Fibroblast of skin of abdomen (primary cell): ENCODE measurements around the gene ADGRF1.
"Not testable (repeated sequence)": the region's sequence is repeated elsewhere in the genome, so short reads cannot be mapped to it uniquely, and the experiment has no call there.

Experiments
- DNase-seq: peaks from one replicate; pipeline ENCODE4 v3.0.0-alpha.2; 2013

The ADGRF1 gene

DNA sequence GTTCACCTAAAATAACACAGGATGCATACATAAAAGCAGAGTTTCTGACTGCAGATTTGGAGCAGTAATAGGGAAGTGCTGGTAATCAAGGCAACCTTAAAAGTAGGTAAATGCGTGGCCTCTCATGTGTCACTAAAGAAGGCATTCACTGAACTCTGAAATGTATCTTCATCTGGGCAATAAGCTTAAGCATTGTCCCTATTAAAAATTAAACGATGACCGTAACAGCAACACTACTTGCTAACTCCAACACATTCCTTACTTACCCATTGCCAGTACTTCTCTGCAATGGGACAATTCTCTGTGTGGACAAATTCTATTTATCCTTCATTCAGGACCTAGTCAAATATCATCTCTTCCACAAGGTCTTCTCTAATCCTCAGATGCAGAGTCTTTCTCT lies 19.9 kb downstream of the ADGRF1 start:
- DNase-seq = no peak

DNA sequence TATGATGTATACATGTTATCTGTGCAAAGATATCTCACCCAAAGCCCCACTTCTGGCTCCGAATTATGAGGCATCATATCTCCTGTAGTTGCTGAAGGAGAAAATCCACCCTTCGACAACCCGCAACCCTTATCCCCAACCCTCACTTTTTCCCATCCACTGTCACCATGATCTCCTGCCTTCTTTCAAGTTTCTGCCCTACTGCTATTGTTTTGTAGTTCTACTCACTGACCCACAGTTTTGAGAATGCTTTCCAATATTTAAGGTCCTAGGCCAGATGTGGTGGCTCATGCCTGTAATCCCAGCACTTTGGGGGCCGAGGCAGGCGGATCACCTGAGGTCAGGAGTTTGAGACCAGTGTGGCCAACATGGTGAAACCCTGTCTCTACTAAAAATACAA lies 22.2 kb downstream of the ADGRF1 start:
- no peak for DNase-seq

DNA sequence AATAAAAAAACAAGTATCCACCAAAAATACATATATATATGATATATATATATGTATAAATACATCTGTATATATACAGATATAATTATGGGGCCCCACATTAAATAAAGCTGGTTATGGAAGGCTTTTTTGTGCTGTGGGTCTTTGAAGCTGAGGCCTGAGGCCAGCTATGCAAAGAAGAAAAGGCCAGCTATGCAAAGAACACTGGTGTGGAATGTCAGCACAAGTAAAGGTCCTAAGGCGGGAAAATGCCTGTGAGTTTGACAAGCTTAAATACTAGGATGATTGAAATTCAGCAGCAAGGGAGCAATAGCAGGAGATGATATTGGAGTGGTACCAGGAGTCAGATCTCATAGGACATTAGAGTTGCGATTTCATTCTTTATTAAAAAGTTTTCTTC lies 25.2 kb downstream of the ADGRF1 start:
- no peak for DNase-seq

DNA sequence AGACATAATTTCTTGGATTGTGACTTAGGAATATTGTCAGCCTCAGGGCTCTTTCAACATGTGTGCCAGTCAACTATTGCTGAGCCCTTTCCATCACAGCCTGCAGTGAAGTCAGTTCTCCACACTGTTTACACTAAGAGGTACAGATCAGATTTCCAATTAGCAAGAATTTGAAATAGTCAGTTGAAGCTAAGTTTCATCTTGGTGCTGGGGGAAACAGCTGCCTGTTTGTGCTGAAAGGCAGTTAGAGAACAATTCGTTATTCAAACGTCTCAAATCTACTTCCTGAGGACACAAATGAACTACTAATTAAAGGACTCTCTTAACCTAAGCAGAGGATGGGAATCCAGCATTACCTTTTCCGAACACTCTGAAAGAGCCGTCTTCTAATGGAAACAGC lies 25.9 kb downstream of the ADGRF1 start:
- DNase-seq = no peak

DNA sequence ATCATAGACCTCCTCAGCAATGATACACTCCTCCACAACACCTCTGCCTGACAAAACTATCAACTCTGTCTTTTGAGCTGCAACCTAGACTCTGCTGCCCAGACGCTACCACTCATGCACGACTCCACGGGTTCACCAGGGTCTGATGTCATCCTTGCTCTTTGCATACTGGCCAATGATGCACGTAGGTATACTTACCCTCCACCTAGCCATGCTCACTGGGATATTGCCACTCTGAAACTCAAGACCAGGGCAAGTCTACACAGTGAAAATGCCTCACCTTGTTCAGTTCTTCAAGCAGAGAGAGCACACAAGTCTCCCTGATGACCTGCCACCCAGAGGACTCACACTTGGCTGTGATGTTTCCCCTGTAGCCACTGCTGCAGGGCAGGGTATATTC lies 27.7 kb downstream of the ADGRF1 start:
- no peak for DNase-seq

DNA sequence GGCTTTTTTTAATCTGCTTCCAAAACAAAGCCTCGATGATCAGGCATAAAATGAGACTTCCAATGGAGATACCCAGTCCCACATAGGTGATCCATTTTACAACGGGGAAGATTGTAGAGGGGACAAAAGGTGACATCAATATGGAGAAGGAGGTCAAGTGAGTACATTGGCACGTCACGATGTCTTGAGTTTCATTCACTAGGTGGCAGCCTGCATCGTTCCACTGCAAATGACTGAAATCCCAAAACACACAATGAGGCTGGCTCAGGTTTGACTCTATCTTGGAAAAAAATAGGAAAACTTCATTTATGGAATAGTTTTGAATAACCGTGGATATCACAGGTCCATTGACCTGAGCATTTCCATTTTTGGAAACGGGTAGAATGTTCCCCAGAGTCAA lies 32.5 kb downstream of the ADGRF1 start:
- no peak for DNase-seq

DNA sequence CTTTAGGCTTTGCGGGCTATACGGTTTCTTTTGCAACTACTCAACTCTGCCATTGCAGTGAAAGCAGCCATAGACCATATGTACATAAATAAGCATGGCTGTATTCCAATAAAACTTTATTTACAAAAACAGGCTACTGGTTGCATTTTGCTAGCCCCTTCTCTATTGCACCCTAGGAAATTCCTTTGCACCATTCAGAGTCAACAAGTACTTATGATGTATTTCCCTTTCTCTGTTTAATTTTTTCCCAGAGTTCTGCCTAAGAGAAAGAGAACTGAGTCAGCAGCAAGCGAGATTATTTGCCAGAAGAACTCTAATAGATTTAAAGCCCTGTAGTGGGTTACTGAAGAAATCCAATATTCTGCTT lies 33.8 kb downstream of the ADGRF1 start:
- no peak for DNase-seq

DNA sequence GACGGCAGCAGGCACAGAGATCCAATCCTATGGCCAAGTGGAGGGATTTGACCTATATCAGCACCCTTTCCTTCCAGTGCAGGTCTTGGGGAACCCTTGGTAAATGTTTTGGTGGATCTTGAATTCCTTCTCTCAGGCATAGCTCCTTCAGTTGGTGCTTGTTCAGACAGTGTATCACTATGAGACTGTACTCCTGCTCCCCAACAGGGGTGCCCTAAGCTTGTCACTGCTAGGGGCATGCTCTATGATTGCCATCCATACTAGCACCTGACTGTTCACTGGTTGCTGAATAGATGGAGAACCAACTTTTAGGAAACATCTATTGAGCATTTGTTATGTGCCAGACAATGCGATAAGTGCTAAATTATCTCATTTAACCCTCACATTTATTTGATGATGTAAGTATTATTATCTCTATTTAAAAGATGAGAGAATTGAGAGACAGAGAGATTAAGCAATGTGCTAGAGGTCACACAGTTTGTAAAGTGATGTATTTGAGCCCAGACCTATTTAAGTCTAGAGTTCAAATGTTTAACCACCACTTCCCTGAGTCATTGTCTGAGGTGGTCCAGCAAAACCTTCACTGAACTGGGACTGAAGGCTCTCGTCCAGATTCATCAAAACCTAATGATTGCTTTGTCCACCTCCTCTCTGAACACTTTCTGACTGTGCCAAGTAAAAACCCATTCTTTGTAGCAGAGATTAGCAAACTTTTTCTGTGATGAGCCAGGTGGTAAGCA lies 34.3 kb downstream of the ADGRF1 start:
- DNase-seq = no peak

DNA sequence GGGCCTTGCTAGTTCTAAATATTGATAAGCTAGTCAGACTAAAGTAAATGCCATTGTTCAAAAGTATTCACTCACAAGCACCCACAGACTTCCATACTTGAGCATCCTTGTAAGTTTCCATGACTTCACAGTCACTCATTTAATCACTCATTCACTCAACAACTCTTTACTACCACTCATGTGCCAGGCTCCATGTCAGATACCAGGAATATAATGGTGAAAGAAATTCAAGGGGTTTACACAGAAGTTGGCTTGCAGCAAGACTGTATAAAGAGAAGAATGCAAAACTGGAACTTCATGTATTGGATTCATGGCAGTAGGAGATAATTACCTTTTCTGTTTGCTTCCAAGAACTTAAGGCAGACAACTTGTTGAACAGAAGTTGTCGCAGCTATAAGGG lies 36.6 kb downstream of the ADGRF1 start:
- no peak for DNase-seq

DNA sequence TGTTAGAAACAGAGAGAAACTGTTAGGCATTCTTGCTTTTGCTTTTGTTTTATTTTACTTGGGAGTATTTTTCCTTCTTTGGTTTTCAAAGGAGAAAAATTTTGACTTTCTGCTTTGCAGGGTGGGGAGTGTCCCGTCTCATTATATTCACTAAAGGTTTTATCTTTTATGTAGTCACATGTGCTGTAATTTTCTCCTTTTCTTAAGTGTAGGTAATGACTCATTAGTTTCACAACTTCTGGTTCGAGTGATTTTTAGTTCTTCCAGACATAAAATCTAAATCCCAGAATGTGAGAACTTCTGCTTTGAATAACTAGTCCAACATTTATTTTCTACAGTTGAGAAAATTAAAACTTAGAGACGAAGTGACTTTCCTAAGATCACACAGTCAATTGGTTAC lies 37.7 kb downstream of the ADGRF1 start:
- no peak for DNase-seq

DNA sequence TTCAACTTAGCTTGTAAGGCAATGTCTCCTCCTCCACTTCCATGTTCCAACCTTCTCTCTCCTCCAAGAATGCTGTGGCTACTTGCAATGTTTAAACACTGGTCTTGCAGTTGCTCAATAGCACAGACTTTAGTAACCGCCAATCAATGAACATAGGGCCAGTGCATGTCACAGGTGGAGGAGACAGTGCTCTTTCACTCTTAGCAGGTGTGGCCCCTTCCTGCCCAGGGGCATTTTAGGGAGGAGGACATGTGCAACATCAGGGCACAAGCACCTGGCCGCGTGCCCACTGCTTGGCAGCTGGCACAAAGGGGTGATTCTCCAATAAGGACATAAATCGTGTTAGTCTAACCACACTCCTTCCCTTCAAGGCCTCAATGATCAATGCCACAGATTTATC lies 41.3 kb downstream of the ADGRF1 start:
- no peak for DNase-seq

DNA sequence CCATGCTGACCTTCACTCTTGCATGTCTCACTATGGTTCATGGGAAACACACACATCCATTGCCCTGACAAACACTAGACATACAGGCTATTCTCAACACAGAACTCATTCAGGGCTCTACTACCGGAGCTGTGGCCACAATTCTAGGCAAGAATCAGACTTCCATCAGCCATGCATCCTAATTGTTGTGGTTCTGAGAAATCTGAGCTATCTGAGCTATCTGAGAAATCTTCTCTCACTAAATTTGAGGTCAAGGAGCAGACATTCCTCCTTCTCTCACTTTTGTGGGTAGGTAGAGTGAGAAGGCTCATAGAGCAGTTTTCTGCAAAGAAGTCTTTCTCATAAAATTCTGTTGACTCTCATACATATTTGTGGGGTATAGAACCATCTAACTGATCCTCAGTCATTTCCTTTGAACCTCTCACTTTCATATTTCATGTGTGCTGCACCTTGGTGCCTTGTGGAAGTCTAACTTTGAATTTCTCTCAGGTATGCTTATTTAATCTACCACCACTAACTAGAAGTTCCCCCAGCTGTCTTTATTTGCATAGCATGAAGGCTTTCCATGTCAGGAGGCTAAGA lies 43.6 kb downstream of the ADGRF1 start:
- DNase-seq = peak; percentile 12

DNA sequence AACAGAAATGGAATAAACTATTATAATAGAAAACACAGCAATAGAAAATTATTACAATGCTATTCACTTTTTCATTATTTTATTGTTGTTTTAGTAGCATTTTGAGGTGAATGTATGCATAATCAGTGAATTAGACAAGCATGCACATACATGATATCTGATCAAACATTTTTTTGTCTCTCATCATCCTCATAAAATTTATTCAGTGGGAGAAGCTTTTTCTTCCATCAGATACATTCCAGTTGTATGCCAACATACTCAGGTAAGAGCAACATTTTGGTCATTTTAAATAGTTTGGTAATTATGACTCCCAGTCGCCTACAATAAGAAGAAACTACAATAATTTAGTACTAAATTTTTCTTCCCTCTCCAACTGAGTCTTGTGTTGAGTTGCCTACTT lies 44.5 kb downstream of the ADGRF1 start:
- no peak for DNase-seq

DNA sequence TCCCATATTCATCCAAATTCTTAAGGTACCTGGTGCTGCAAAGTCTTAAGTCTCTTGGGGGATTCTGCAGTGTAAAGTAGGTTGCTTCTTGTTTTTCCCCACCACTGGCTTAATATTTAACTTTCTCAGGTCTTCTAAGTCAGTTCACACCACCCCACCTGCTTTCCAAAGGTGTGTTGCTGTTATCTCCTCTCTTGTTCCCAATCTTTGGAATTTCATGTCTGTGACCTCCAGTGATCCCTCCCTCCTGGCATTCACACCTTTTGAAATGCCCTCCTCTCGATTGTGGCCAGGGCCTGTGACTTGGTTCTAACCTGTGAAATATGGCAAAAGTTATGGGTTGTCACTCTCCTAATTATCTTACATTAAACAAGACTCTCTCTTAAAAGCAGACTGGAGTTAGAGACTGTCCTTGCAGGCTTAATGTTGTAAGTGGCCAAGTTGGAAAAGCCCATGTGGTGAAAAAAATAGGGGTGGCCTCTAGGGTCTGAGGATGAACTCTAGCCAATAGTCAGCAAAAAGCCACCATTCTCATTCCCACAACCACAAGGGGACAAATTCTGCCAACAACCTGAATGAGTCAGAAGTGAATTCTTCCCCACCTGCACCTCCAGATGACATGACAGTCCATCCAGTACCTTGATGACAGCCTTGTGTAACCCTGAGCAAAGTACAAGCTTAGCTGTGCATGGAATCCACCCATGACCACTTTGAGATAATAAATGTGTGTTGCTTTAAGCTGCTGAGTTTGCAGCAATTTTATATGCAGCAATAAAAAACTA lies 45.1 kb downstream of the ADGRF1 start:
- DNase-seq = no peak

DNA sequence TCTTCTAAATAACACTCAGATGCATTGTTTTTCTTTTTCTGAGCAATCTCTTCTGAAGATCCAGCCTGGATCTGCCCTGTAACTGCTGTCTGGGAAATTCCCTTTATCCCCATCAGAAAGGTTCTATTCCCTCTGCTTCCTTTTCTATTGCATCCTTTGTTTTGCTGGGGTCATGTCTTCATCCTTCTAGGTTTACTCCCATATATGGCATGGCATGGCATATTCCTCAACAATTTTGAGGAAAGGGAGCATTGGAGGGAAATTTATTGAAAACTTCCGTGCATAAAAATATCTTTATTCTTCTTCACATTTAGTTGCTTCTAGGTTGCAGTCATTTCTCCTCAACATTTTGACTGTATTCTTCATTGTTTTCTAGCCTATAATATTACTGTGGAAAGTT lies 47.2 kb downstream of the ADGRF1 start:
- DNase-seq = no peak

DNA sequence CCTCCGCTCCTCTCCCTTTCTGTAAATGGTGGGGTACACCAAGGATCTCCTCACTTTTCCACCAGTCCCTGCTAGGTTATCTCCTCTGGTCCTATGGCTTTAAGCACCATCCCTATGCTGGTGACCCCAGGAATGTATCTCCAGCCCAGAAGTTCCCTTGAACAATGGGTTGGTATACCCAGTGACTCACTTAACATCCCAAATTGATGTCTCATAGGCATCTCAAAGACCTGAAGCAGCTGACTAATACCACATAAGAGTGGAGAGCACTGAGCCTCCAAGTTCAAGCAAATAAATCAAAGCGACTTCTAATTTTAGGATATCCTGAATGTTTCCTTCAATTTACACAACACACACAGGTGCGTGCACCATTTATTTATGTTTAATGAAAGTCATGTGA lies 48.3 kb downstream of the ADGRF1 start:
- DNase-seq = peak; percentile 80

DNA sequence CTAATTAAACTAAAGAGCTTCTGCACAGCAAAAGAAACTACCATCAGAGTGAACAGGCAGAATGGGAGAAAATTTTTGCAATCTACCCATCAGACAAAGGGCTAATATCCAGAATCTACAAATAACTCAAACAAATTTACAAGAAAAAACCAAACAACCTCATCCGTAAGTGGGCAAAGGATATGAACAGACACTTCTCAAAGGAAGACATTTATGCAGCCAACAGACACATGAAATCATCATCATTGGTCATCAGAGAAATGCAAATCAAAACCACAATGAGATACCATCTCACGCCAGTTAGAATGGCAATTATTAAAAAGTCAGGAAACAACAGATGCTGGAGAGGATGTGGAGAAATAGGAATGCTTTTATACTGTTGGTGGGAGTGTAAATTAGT lies 49.7 kb downstream of the ADGRF1 start:
- DNase-seq = not testable (repeated sequence)

DNA sequence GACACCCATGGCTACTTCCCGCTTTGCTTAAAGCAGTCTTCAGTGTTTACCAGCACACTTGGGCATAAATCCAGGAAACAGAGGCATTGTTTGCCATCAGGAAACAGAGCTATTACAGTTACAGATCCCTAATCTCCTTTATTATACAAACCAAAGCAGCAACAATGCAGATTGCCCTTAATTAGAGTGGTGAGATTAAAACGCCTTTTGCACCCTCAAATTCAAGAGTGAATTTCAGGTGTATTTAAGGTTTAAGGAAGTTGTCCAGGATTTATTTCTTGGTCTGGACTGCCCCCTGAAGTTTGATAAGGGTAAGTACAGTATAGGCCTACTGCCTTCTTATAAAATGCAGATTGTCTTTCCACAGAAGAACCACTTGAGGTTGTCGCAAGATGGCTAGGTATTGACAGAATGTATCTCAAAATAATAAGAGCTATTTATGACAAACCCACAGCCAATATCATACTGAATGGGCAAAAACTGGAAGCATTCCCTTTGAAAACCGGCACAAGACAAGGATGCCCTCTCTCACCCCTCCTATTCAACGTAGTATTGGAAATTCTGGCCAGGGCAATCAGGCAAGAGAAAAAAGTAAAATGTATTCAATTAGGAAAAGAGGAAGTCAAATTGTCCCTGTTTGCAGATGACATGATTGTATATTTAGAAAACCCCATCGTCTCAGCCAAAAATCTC lies 51.2 kb downstream of the ADGRF1 start:
- peak; percentile 33 for DNase-seq

DNA sequence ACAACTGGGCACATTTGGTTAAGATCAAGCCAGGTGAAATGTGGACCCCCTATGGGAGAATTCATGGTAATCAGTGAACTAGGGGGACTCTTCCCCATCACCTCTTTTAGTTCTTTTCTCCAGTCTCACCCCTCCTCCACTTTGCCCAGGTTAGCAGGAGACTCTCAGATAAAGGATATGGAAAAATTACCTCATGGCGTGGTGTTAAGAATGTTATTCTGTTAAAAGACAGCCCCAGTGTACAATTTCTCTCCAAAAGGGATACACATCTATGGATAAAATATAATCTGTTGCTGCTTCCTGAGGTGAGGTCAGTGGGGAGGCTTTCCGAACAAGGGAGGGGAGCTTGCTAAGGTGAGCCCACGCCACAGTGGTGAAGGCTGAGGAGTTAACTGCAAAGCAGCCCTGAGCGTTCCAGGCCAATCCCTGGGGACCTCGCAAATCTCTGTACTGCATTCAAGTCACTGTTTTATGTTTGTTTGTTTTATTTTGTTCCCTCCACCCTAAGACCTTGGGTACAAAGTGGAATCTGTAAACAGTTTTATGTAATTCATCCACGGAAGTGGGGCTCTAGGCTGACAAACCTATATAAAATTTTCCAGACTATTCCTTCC lies 52.0 kb downstream of the ADGRF1 start:
- DNase-seq = no peak

DNA sequence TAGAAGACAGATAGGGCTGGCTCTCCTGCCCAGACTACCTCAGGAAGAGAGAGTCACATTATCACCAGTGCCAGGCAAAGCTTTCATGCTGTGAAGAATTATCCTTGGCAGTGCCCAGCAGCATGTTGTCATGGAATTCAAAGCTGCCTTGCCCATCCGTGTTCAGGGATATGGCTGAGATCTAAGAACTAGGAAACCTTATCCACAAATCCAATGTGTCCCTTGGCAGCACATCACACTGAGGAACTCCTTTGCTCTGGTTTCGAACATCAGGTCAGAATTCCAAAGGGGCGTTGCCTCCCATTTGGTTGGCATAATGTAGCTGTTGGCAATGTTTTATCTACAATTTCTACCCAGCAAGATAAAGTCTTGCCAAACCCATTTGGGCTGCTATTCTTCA lies 52.7 kb downstream of the ADGRF1 start:
- no peak for DNase-seq

DNA sequence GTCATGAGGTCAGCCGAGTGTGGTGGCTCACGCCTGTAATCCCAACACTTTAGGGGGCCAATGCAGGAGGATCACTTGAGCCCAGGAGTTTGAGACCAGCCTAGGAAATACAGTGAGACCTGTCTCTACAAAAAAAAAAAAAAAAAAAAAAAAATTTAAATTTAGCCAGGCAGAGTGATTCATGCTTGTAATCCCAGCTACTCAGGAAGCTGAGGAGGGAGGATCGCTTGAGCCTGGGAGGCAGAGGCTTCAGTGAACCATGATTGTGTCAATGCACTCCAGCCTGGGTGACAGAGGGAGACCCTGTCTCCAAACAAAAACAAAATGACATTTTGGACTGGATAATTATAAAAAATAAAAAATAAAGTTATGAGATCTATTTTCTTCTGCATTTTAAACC lies 56.2 kb downstream of the ADGRF1 start:
- DNase-seq = peak; percentile 9

DNA sequence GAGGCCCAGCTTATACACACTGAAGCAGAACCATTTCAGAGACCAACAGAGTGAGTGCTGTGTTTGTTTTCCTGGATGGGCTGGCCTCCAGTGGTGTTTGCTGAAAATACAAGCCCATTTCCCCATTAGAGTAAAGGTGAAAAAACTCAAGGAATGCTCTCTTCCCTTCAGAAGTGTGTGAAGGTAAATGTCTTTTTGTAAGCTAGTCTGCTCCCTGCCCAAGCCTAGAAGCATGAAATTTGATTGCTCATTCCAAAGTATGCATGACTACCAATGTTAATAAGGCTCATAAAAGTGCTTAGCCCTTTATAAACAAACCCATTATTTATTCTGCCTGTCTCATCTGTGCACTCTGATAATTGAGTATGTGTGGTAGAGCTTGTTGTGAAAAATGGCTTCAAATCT lies 59.1 kb downstream of the ADGRF1 start:
- DNase-seq = peak; percentile 36

DNA sequence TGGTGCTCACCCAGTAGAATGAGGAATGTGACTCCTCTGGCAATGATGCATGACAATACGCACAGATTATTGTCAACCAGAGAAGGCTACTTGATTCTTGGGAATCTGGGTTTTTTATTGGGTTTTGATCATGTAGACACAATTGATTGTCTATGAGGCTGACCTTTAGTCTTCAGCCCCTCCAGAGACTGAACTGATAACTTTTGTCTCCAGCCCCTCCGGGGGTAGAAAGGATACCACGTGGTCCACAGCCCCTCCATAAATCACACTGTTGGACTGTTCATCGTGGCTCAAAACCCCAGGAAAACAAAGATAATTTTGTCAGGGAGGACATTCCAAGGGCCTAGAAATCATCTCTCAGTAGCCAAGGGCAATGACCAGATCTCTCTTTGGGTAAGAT lies 62.9 kb downstream of the ADGRF1 start:
- DNase-seq = no peak
